Subcutaneous abdominal adipose tissue (tissue), 5 donors: ENCODE results near the gene ZNF665.
"Not testable (repeated sequence)": the region's sequence is repeated elsewhere in the genome, so short reads cannot be mapped to it uniquely, and the experiment has no call there.

Experiments used
- H3K27ac ChIP-seq: one replicate; pipeline ENCODE4 v1.7.0; 2013; ENCODE audit warnings: low read depth, mild to moderate bottlenecking, inconsistent platforms, low read length, moderate library complexity
- H3K27me3 ChIP-seq, 5 donors: one replicate each; pipeline ENCODE4 v1.7.0; 2013; ENCODE audit warnings: low read length in 5 of 5, inconsistent platforms in 1 of 5; ENCODE audit not compliant: control insufficient read depth in 5 of 5, insufficient read depth in 4 of 5
- H3K36me3 ChIP-seq, 5 donors: one replicate each; pipeline ENCODE4 v1.7.0; 2013; ENCODE audit warnings: low read length in 5 of 5; ENCODE audit not compliant: control insufficient read depth in 5 of 5, insufficient read depth in 5 of 5
- H3K4me1 ChIP-seq, 5 donors: one replicate each; pipeline ENCODE4 v1.7.0; 2013; ENCODE audit warnings: low read length in 5 of 5, mild to moderate bottlenecking in 3 of 5, moderate library complexity in 1 of 5; ENCODE audit not compliant: control insufficient read depth in 5 of 5, insufficient read depth in 5 of 5
- H3K4me3 ChIP-seq, 5 donors: one replicate each; pipeline ENCODE4 v1.7.0; 2013; ENCODE audit warnings: low read length in 5 of 5, low read depth in 1 of 5
- H3K9ac ChIP-seq, 5 donors: one replicate each; pipeline ENCODE4 v1.7.0; 2013; ENCODE audit warnings: low read length in 5 of 5, mild to moderate bottlenecking in 4 of 5, moderate library complexity in 3 of 5
- H3K9me3 ChIP-seq, 5 donors: one replicate each; pipeline ENCODE4 v1.7.0; 2013; ENCODE audit warnings: low read length in 5 of 5; ENCODE audit not compliant: control insufficient read depth in 5 of 5
- donor health status: healthy.
- donor health status: healthy.
- donor health status: healthy.
- donor health status: healthy.
- donor health status: healthy.

Gene ZNF665

DNA sequence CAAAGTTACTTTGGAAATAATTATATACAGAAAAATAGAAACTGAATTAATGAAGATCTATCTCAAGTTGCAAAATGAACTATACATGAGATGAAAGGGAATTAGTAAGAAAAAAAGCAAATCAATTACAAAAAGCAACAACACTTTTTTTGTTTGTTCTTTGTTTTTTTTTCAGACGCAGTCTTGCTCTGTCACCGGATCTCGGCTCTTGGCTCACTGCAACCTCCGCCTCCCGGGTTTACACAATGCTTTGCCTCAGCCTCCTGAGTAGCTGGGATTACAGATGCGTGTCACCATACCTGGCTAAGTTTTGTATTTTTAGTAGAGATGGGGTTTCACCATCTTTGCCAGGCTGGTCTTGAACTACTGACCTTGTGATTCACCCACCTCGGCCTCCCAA lies 62.7 kb downstream of the ZNF665 start:
- peaks cover 0 to 2% (median 0%) of the 10 kb centered on the region in 5 donors for H3K36me3 ChIP-seq
- no peak overlapping the region for H3K27ac ChIP-seq
- peaks cover 2 to 25% (median 22%) of the 10 kb centered on the region in 5 donors for H3K4me1 ChIP-seq
- peaks cover 0 to 11% (median 0%) of the 10 kb centered on the region in 5 donors for H3K9me3 ChIP-seq
- H3K4me3 ChIP-seq = no peak overlapping the region
- H3K27me3 ChIP-seq = no peaks in the 10 kb centered on the region
- no peak overlapping the region for H3K9ac ChIP-seq

DNA sequence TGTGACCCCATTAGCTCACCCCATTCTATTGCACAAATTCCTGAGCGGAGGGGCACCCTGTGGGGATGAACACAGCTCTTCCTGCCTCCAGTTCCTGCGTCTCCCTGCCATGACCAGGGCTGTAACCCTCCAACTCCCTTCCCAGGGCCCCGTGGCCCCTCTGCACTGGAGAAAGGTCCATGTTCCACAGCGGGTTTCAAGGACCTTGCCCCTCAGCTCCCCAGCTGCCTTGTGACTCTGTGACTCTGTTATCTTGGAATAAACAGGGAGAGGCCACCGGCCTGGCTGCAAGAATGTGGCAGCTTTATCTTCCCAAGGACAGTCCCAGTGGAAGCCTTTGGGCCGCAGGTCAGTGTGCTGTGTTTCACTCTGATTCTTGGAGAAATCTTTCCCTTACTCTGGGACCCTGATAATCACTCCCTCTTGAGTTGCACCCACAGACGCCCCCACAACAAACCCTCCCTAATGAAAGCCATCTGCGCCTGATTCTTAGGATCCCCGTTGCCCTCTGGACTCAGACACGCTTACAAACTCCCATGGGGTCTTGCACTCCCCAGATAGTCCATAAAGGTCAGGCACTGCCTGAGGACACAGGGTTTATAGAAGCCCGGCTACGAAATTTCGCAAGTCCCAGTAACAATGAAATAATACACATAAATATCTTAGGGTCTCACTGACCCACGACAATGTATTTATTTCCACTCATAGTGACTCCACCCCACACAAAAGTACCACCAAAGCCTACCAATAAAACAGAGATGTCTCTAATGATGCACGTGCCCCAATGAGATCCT lies 66.2 kb downstream of the ZNF665 start:
- not testable (repeated sequence) for H3K27me3 ChIP-seq, H3K4me3 ChIP-seq, H3K9ac ChIP-seq, H3K9me3 ChIP-seq, H3K27ac ChIP-seq
- Histone ChIP-seq H3K36me3 (peaks cover 0 to 12% (median 0%) of the 10 kb centered on the region in 5 donors), H3K4me1 (peaks cover 2 to 13% (median 10%) of the 10 kb centered on the region in 5 donors)

DNA sequence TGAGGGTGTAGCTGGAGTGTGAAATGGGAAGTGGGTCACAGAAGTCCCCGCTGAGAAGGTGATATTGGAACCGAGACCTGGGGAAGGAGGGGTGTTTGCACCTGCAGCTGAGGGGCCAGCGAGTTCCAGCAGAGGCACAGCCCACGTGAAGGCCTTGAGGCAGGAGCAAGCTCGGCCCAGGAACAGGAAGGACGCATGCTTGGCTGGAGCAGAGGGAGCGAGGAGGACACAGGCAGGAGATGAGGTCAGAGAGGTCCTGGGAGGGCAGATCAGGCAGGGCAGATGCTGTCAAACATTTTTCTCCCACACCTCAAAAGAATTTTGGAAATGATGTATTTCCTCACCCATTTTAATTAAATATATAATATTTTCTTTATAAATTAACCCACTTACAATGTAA lies 69.8 kb downstream of the ZNF665 start:
- Histone ChIP-seq H3K36me3 (peaks cover 0 to 12% (median 3%) of the 10 kb centered on the region in 5 donors), H3K9ac (no peak overlapping the region)

More for the DNA sequence above, 69.8 kb downstream of the ZNF665 start:
- Histone ChIP-seq H3K4me1 (peaks cover 0 to 4% (median 0%) of the 10 kb centered on the region in 5 donors), H3K4me3 (no peak overlapping the region), H3K9me3 (no peaks in the 10 kb centered on the region), H3K27ac (no peak overlapping the region), H3K27me3 (no peaks in the 10 kb centered on the region)
